CD8-positive, alpha-beta memory T cell (primary cell): ENCODE results near the gene PMF1. TPM values are rescaled to one million over a fixed set of nuclear protein-coding genes. Genes with fewer than 3 reads are reported as not detected.
"Not testable (repeated sequence)": the region's sequence is repeated elsewhere in the genome, so short reads cannot be mapped to it uniquely, and the experiment has no call there.

Source experiments
- CTCF ChIA-PET: fragments of 350-600 bp; sonication (Branson Sonifier 250); formaldehyde crosslinking; loops from one replicate; lab custom pipeline; 2021; ENCODE audit warnings: antibody characterized with exemption; lab: Charles Lee
- POLR2A ChIA-PET: fragments of 350-600 bp; sonication (Branson Sonifier 250); formaldehyde crosslinking; loops from one replicate; lab custom pipeline; 2021; ENCODE audit warnings: antibody characterized with exemption; lab: Charles Lee
- DNase-seq, 5 donors: peaks; one replicate each; pipeline versions ENCODE4 v3.0.0 to v3.0.0-alpha.2; 2020 to 2022; ENCODE audit warnings: mixed read lengths in 1 of 5
- H3K27ac ChIP-seq: one replicate; pipeline ENCODE4 v1.7.0; 2013; ENCODE audit warnings: low read depth, mild to moderate bottlenecking, low read length, moderate library complexity
- H3K27me3 ChIP-seq: 2 replicates; pipeline ENCODE4 v1.7.0; 2013; ENCODE audit warnings: low read length, mild to moderate bottlenecking; ENCODE audit not compliant: insufficient read depth, poor library complexity, severe bottlenecking
- H3K36me3 ChIP-seq: 2 replicates; pipeline ENCODE4 v1.7.0; 2013; ENCODE audit warnings: mild to moderate bottlenecking, low read length, moderate library complexity; ENCODE audit not compliant: insufficient read depth
- H3K4me1 ChIP-seq: 2 replicates; pipeline ENCODE4 v1.7.0; 2013; ENCODE audit warnings: mild to moderate bottlenecking, low read length, moderate library complexity; ENCODE audit not compliant: insufficient read depth
- H3K4me3 ChIP-seq: 2 replicates; pipeline ENCODE4 v1.7.0; 2013; ENCODE audit warnings: mild to moderate bottlenecking, low read length
- H3K9me3 ChIP-seq: 2 replicates; pipeline ENCODE4 v1.7.0; 2013; ENCODE audit warnings: mild to moderate bottlenecking, low read length
- H3K27ac Mint-ChIP-seq, 8 donors: one replicate each; pipeline ENCODE4 v1.8.0; 2020 to 2021; ENCODE audit warnings: mixed read lengths in 8 of 8, mild to moderate bottlenecking in 6 of 8, inconsistent platforms in 3 of 8, moderate library complexity in 3 of 8
- H3K27me3 Mint-ChIP-seq, 2 donors: one replicate each; pipeline ENCODE4 v1.8.0; 2020 to 2021; ENCODE audit warnings: mixed read lengths in 2 of 2, mild to moderate bottlenecking in 1 of 2, moderate library complexity in 1 of 2
- H3K36me3 Mint-ChIP-seq, 3 donors: one replicate each; pipeline ENCODE4 v1.8.0; 2020 to 2021; ENCODE audit warnings: mixed read lengths in 3 of 3, inconsistent platforms in 1 of 3, mild to moderate bottlenecking in 1 of 3
- H3K4me1 Mint-ChIP-seq, 3 donors: one replicate each; pipeline ENCODE4 v1.8.0; 2020 to 2021; ENCODE audit warnings: mixed read lengths in 3 of 3, inconsistent platforms in 1 of 3, mild to moderate bottlenecking in 1 of 3
- H3K4me3 Mint-ChIP-seq, 7 donors: one replicate each; pipeline ENCODE4 v1.8.0; 2020 to 2021; ENCODE audit warnings: mixed read lengths in 7 of 7, mild to moderate bottlenecking in 6 of 7, moderate library complexity in 4 of 7, inconsistent platforms in 2 of 7
- H3K9me3 Mint-ChIP-seq, 5 donors: one replicate each; pipeline ENCODE4 v1.8.0; 2020 to 2022; ENCODE audit warnings: mixed read lengths in 5 of 5, mild to moderate bottlenecking in 3 of 5, moderate library complexity in 2 of 5, inconsistent platforms in 1 of 5
- polyA plus RNA-seq: library from polyadenylated mRNA; unstranded; fragments of 300-500 nt; fragmentation: Illumina TruSeq; gene quantifications from one replicate; pipeline ENCODE4 v1.2.3, GENCODE V29; 2021
- total RNA-seq, 2 experiments: library from RNA; stranded (reverse); gene quantifications; one replicate each; pipeline ENCODE4 v1.2.3, GENCODE V29; 2021

Gene PMF1
- total and polyA plus RNA-seq, 3 experiments from 2014 or later: 83.3 to 88.3 (median 85.9) TPM

GRCh38 chr1:156216361-156217086 is 3.7 kb downstream of the PMF1 start:
- H3K4me1 ChIP-seq: peaks cover 37% of the 10 kb centered on the region
- H3K4me1 Mint-ChIP-seq: peaks cover 44 to 66% (median 62%) of the 10 kb centered on the region in 3 donors

GRCh38 chr1:156217871-156218270 is 5.1 kb downstream of the PMF1 start:
- H3K4me1 ChIP-seq: peaks cover 30% of the 10 kb centered on the region
- H3K27ac ChIP-seq: no peak overlapping the region
- no peaks in the 10 kb centered on the region for H3K27me3 ChIP-seq
- ChIA-PET CTCF (interaction anchor here (1.2 to 1.3 kb wide), 2 partner anchors 122 to 228 kb away, joined by 3 to 4 read pairs; no protein-coding TSS in a partner anchor), POLR2A (no interaction called here)
- peak in 1 of 5 donors; percentile 29 for DNase-seq
- H3K9me3 Mint-ChIP-seq: no peaks in the 10 kb centered on the region
- no peak overlapping the region for H3K4me3 ChIP-seq
- H3K9me3 ChIP-seq: no peaks in the 10 kb centered on the region
- peaks cover 43 to 68% (median 60%) of the 10 kb centered on the region in 3 donors for H3K4me1 Mint-ChIP-seq
- H3K36me3 ChIP-seq: peaks cover 10% of the 10 kb centered on the region
- H3K36me3 Mint-ChIP-seq: peaks cover 6 to 50% (median 16%) of the 10 kb centered on the region in 3 donors
- H3K27me3 Mint-ChIP-seq: no peaks in the 10 kb centered on the region
- peak overlapping the region; percentile 26 to 70 (median 63) for H3K4me3 Mint-ChIP-seq
- H3K27ac Mint-ChIP-seq: peak overlapping the region; percentile 78 to 97 (median 93)

More at GRCh38 chr1:156216361-156217086, 3.7 kb downstream of the PMF1 start:
- H3K9me3 Mint-ChIP-seq, DNase-seq, H3K4me3 ChIP-seq, H3K36me3 ChIP-seq, H3K27ac ChIP-seq, H3K9me3 ChIP-seq, H3K4me3 Mint-ChIP-seq, H3K27me3 Mint-ChIP-seq, POLR2A ChIA-PET, H3K27me3 ChIP-seq: not testable (repeated sequence)
- Mint-ChIP-seq H3K27ac (peak overlapping the region in 1 of 8 donors; percentile 90), H3K36me3 (peaks cover 6 to 41% (median 10%) of the 10 kb centered on the region in 3 donors)
- CTCF ChIA-PET: interaction anchor here (2.0 kb wide), 1 partner anchor 8 kb away, joined by 6 read pairs; no protein-coding TSS in a partner anchor

DNA sequence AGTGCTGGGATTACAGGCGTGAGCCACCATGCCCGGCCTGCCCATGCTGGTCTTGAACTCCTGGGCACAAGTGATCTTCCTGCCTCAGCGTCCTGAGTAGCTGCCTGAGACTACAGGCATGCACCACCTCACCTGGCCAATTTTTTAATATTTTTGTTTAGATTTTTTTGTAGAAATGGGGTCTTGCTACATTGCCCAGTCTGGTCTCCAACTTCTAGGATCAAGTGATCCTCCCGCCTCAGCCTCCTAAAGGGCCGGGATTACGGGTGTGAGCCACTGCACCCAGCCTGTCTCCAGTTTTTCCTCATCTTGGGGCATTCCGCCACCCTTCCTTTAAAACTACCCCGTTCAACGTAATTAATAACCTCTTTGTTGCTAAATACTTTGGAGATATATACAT is 7.4 kb downstream of the PMF1 start:
- Mint-ChIP-seq H3K36me3 (peaks cover 6 to 50% (median 18%) of the 10 kb centered on the region in 3 donors), H3K27me3 (no peaks in the 10 kb centered on the region), H3K9me3 (no peaks in the 10 kb centered on the region), H3K27ac (peak overlapping the region in 2 of 8 donors; percentile 72 to 75), H3K4me1 (peaks cover 41 to 58% (median 50%) of the 10 kb centered on the region in 3 donors), H3K4me3 (no peak overlapping the region)
- Histone ChIP-seq H3K36me3 (peaks cover 23% of the 10 kb centered on the region), H3K9me3 (no peaks in the 10 kb centered on the region), H3K4me3 (no peak overlapping the region), H3K4me1 (peaks cover 12% of the 10 kb centered on the region), H3K27me3 (no peaks in the 10 kb centered on the region), H3K27ac (no peak overlapping the region)
- ChIA-PET CTCF (interaction anchor here (0.5 kb wide), 1 partner anchor 195 kb away, joined by 3 read pairs; no protein-coding TSS in a partner anchor), POLR2A (no interaction called here)
- no peak for DNase-seq

- Mint-ChIP-seq H3K4me1 (peaks cover 41 to 64% (median 52%) of the 10 kb centered on the region in 3 donors), H3K27ac (peak overlapping the region in 4 of 8 donors; percentile 51 to 89 (median 74)), H3K9me3 (no peaks in the 10 kb centered on the region), H3K36me3 (peaks cover 6 to 61% (median 18%) of the 10 kb centered on the region in 3 donors), H3K27me3 (no peaks in the 10 kb centered on the region), H3K4me3 (no peak overlapping the region)
- H3K36me3 ChIP-seq: peaks cover 28% of the 10 kb centered on the region
- POLR2A ChIA-PET: interaction anchor here (0.8 kb wide), 1 partner anchor 19 kb away, joined by 3 read pairs; no protein-coding TSS in a partner anchor
- DNase-seq: no peak
- H3K9me3 ChIP-seq: no peaks in the 10 kb centered on the region
- H3K27ac ChIP-seq: no peak overlapping the region
- no peak overlapping the region for H3K4me3 ChIP-seq
- CTCF ChIA-PET: interaction anchor here (0.8 to 1.1 kb wide), 2 partner anchors 76 to 93 kb away, joined by 3 to 4 read pairs; no protein-coding TSS in a partner anchor
- H3K27me3 ChIP-seq: no peaks in the 10 kb centered on the region
- peaks cover 12% of the 10 kb centered on the region for H3K4me1 ChIP-seq
These were observed 9.3 kb downstream of the PMF1 start for GRCh38 chr1:156221986-156222692.

- H3K27ac ChIP-seq: no peak overlapping the region
- peaks cover 28 to 43% (median 34%) of the 10 kb centered on the region in 3 donors for H3K4me1 Mint-ChIP-seq
These were observed 12.8 kb downstream of the PMF1 start for GRCh38 chr1:156225677-156226014.

DNA sequence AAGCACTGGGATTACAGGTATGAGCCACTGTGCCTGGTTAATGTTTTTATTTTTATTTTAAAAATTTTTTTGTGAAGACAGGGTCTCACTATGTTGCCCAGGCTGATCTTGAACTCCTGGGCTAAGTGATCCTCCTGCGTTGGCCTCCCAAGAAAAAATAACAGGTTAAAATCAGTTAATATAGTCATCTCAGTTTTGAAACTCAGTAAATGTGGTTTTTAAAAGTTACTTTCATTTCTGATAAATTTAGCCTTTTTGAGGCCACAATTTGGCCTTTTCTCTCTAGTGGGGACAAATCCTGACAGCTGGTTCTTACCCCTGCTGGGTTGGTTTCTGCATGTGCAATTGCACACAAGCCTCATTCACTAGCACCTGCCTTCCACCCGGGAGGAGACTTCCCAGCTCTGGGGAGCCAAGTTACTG is 13.3 kb downstream of the PMF1 start:
- Mint-ChIP-seq H3K27ac (peak overlapping the region in 4 of 8 donors; percentile 14 to 78 (median 60)), H3K36me3 (peaks cover 3 to 60% (median 19%) of the 10 kb centered on the region in 3 donors), H3K9me3 (no peaks in the 10 kb centered on the region), H3K4me1 (peaks cover 26 to 40% (median 31%) of the 10 kb centered on the region in 3 donors), H3K4me3 (no peak overlapping the region), H3K27me3 (no peaks in the 10 kb centered on the region)
- H3K27me3 ChIP-seq: no peaks in the 10 kb centered on the region
- no peak for DNase-seq
- ChIA-PET POLR2A (interaction anchor here (0.8 kb wide), 1 partner anchor 57 kb away, joined by 3 read pairs; the partner anchor contains the start of gene SMG5), CTCF (interaction anchor here (1.1 to 5.4 kb wide), 9 partner anchors 32 to 143 kb away, joined by 3 to 88 read pairs (median 7); partner anchors contain the start of genes SEMA4A and SLC25A44)
- H3K9me3 ChIP-seq: no peaks in the 10 kb centered on the region
- H3K27ac ChIP-seq: no peak overlapping the region
- peaks cover 29% of the 10 kb centered on the region for H3K36me3 ChIP-seq
- no peaks in the 10 kb centered on the region for H3K4me1 ChIP-seq
- no peak overlapping the region for H3K4me3 ChIP-seq

More at GRCh38 chr1:156225677-156226014, 12.8 kb downstream of the PMF1 start:
- Histone ChIP-seq H3K9me3 (no peaks in the 10 kb centered on the region), H3K4me1 (no peaks in the 10 kb centered on the region), H3K36me3 (peaks cover 32% of the 10 kb centered on the region), H3K4me3 (no peak overlapping the region), H3K27me3 (no peaks in the 10 kb centered on the region)
- Mint-ChIP-seq H3K27me3 (no peaks in the 10 kb centered on the region), H3K27ac (peak overlapping the region; percentile 3 to 77 (median 42)), H3K4me3 (peak overlapping the region in 1 of 7 donors; percentile 3), H3K36me3 (peaks cover 6 to 63% (median 22%) of the 10 kb centered on the region in 3 donors), H3K9me3 (no peaks in the 10 kb centered on the region)
- POLR2A ChIA-PET: interaction anchor here (0.6 to 1.3 kb wide), 4 partner anchors 13 to 135 kb away, joined by 3 to 8 read pairs (median 5); partner anchors contain the start of genes PMF1, SLC25A44 and SMG5
- no peak for DNase-seq
- CTCF ChIA-PET: interaction anchor here (0.7 to 5.4 kb wide), 26 partner anchors 9 to 185 kb away, joined by 3 to 88 read pairs (median 6); partner anchors contain the start of genes PMF1, SEMA4A, SLC25A44 and SMG5

GRCh38 chr1:156226782-156227181 is 14.0 kb downstream of the PMF1 start:
- DNase-seq: no peak
- Histone ChIP-seq H3K27me3 (no peaks in the 10 kb centered on the region), H3K36me3 (peaks cover 23% of the 10 kb centered on the region), H3K27ac (no peak overlapping the region), H3K9me3 (no peaks in the 10 kb centered on the region), H3K4me1 (no peaks in the 10 kb centered on the region), H3K4me3 (no peak overlapping the region)
- Mint-ChIP-seq H3K9me3 (no peaks in the 10 kb centered on the region), H3K4me1 (peaks cover 21 to 34% (median 24%) of the 10 kb centered on the region in 3 donors), H3K4me3 (no peak overlapping the region), H3K27me3 (no peaks in the 10 kb centered on the region), H3K27ac (peak overlapping the region in 2 of 8 donors; percentile 35 to 48), H3K36me3 (peaks cover 0 to 56% (median 12%) of the 10 kb centered on the region in 3 donors)
- CTCF ChIA-PET: interaction anchor here (1.1 to 5.4 kb wide), 5 partner anchors 33 to 143 kb away, joined by 3 to 88 read pairs (median 6); partner anchors contain the start of gene SLC25A44
- POLR2A ChIA-PET: no interaction called here
